Activated naive CD8-positive, alpha-beta T cell (primary cell): ENCODE measurements around the gene CST9.

ENCODE experiments used
- H3K27ac Mint-ChIP-seq: one replicate; pipeline ENCODE4 v1.8.0; 2021; ENCODE audit warnings: mixed read lengths
- H3K27me3 Mint-ChIP-seq: one replicate; pipeline ENCODE4 v1.8.0; 2021; ENCODE audit warnings: mixed read lengths
- H3K36me3 Mint-ChIP-seq: one replicate; pipeline ENCODE4 v1.8.0; 2021; ENCODE audit warnings: mixed read lengths
- H3K4me1 Mint-ChIP-seq: one replicate; pipeline ENCODE4 v1.8.0; 2021; ENCODE audit warnings: low read depth, mixed read lengths
- H3K4me3 Mint-ChIP-seq: one replicate; pipeline ENCODE4 v1.8.0; 2021; ENCODE audit warnings: mild to moderate bottlenecking, mixed read lengths
- H3K9me3 Mint-ChIP-seq: one replicate; pipeline ENCODE4 v1.8.0; 2021; ENCODE audit warnings: low read depth, mixed read lengths

CST9 gene

DNA sequence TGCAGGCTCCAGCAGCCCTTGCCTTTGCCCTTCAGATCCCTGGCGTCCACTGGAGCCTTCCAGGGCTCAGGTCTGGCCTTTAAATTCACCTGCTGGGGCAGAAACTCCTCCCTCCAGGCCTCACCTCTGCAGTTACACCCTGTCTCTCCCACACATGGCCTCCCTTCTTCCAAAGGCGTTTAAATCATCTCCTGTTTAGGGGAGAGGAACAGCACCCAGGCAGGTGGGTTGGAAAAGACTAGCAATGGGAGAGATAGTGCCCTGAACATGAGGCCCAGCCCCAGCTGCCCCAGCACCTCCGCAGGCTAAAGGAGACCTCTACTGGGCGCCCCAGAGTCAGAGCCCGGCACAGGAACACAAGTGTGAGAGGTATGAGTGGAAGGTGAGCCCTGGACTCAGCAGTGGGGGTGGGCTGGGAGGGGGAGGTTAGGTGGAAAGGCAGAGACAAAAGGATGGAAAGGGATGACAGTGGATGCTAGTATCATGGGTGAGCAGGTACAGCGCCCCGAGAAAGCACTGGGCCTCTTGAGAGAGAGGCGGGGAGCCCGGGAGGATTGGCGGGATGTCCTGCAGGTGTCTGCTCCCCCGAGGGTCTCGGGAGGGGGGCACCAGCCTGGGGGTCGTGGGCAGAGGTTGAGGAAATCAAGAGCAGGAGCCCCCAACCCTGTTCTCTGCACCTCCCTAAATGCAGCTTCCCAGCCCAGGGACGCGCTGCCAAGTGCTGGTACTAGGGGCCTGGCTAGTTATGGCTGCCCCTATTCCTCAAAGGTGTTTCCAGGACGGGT is at the start of gene CST9:
TSS of gene CST9 (minus strand) at position 51 of the 785 bp plus-strand sequence. CDS start 53 bp downstream, outside the sequence.
- no peaks in the 10 kb centered on the region for H3K27me3 Mint-ChIP-seq
- no peaks in the 10 kb centered on the region for H3K36me3 Mint-ChIP-seq
- no peaks in the 10 kb centered on the region for H3K4me1 Mint-ChIP-seq
- no peak within 1 kb of the TSS for H3K27ac Mint-ChIP-seq
- no peaks in the 10 kb centered on the region for H3K9me3 Mint-ChIP-seq
- no peak within 1 kb of the TSS for H3K4me3 Mint-ChIP-seq

DNA sequence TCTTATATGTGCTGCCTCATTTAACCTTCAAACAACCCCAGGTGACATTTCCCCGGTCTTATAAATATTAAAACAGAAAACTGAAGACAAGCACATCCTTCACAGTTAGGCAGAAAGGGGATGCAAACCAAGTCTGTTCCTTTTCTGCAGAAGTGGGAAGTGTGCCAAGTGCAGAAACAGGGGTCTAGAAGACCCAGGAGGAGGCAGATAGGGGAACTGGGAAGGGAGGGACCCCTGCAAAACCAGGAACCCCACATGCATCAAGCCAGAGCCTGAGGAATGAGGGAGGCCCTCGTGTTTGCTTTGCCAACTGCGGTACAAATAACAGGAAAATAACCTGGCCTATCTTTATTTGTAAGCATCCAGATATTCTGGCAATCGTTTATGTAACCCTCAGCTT is 49.0 kb upstream of the CST9 start:
- H3K9me3 Mint-ChIP-seq = no peaks in the 10 kb centered on the region
- H3K4me1 Mint-ChIP-seq = no peaks in the 10 kb centered on the region
- H3K27ac Mint-ChIP-seq = no peak overlapping the region
- peaks cover 2% of the 10 kb centered on the region for H3K27me3 Mint-ChIP-seq
- no peak overlapping the region for H3K4me3 Mint-ChIP-seq
- no peaks in the 10 kb centered on the region for H3K36me3 Mint-ChIP-seq

- Mint-ChIP-seq H3K27ac (no peak overlapping the region), H3K9me3 (no peaks in the 10 kb centered on the region), H3K27me3 (peaks cover 2% of the 10 kb centered on the region), H3K36me3 (no peaks in the 10 kb centered on the region), H3K4me1 (no peaks in the 10 kb centered on the region), H3K4me3 (no peak overlapping the region)
These were observed 48.3 kb upstream of the CST9 start for GRCh38 chr20:23654000-23654399.

- Mint-ChIP-seq H3K9me3 (no peaks in the 10 kb centered on the region), H3K4me3 (no peak overlapping the region), H3K27me3 (peaks cover 2% of the 10 kb centered on the region), H3K27ac (no peak overlapping the region), H3K4me1 (no peaks in the 10 kb centered on the region), H3K36me3 (no peaks in the 10 kb centered on the region)
These were observed 47.8 kb upstream of the CST9 start for GRCh38 chr20:23653400-23653938.

- Mint-ChIP-seq H3K4me1 (no peaks in the 10 kb centered on the region), H3K9me3 (no peaks in the 10 kb centered on the region), H3K4me3 (no peak overlapping the region), H3K27ac (no peak overlapping the region), H3K36me3 (no peaks in the 10 kb centered on the region), H3K27me3 (peaks cover 2% of the 10 kb centered on the region)
These were observed 47.2 kb upstream of the CST9 start for GRCh38 chr20:23652926-23653325.

- no peaks in the 10 kb centered on the region for H3K36me3 Mint-ChIP-seq
- no peak overlapping the region for H3K4me3 Mint-ChIP-seq
- H3K4me1 Mint-ChIP-seq = no peaks in the 10 kb centered on the region
- no peak overlapping the region for H3K27ac Mint-ChIP-seq
- H3K27me3 Mint-ChIP-seq = peaks cover 2% of the 10 kb centered on the region
- H3K9me3 Mint-ChIP-seq = no peaks in the 10 kb centered on the region
These were observed 46.7 kb upstream of the CST9 start for GRCh38 chr20:23652371-23652770.

DNA sequence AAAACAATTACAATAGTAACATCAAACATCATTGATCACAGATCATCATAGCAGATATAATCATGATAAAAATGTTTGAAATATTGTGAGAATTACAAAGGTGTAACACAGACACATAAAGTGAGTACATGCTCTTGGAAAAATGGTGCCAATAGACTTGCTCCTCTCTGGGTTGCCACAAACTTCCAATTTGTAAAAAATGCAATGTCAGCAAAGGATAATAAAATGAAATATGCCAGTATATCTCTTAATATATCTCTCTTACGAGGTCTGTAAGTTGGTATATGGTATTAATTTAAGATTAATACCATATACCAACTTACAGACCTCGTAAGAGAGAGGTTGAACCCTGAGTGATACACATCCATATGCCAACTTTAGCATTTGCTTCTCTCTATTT is 45.4 kb upstream of the CST9 start:
- no peaks in the 10 kb centered on the region for H3K36me3 Mint-ChIP-seq
- H3K27me3 Mint-ChIP-seq = peaks cover 2% of the 10 kb centered on the region
- H3K27ac Mint-ChIP-seq = no peak overlapping the region
- no peak overlapping the region for H3K4me3 Mint-ChIP-seq
- no peaks in the 10 kb centered on the region for H3K9me3 Mint-ChIP-seq
- no peaks in the 10 kb centered on the region for H3K4me1 Mint-ChIP-seq

DNA sequence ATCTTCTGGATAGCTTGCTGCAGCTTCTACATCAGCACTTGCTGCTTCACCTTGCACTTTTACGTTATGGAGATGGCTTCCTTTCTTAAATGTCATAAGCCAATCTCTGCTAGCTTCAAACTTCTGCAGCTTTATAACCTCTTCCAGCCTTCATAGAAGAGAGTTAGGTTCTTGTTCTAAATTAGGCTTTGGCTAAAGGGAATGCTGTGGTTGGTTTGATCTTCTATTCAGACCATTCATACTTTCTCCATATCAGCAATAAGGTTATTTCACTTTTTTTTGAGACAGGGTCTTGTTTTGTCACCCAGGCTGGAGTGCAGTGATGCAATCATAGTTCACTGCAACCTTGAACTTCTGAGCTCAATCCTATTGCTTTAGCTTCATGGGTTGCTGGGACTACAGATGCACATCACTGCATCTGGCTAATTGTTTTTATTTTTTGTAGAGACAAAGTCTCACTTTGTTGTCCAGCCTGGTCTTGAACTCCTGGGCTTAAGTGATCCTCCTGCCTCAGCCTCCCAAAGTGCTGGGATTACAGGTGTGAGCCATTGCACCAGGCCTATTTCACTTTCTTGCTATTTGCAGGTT is 44.2 kb upstream of the CST9 start:
- no peaks in the 10 kb centered on the region for H3K36me3 Mint-ChIP-seq
- peaks cover under 1% of the 10 kb centered on the region for H3K27me3 Mint-ChIP-seq
- no peaks in the 10 kb centered on the region for H3K9me3 Mint-ChIP-seq
- H3K4me1 Mint-ChIP-seq = no peaks in the 10 kb centered on the region
- no peak overlapping the region for H3K4me3 Mint-ChIP-seq
- no peak overlapping the region for H3K27ac Mint-ChIP-seq

DNA sequence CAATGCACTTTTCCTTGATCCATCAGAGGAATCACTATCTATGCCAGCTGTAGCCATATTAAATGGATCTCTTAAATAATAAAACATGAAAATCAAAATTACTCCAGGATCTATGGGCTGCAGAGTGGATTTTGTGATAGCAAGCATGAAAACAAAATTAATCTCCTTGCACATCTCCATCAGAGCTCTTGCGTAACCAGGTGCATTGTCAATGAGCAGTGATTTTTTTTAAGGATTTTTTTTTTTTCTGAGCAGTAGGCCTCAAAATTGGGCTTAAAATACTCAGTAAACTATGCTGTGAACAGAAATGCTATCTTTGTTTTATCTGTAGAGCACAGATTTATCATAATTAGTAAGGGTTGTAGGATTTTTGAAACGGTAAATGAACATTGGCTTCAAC is 43.5 kb upstream of the CST9 start:
- no peaks in the 10 kb centered on the region for H3K9me3 Mint-ChIP-seq
- no peaks in the 10 kb centered on the region for H3K36me3 Mint-ChIP-seq
- H3K4me3 Mint-ChIP-seq = no peak overlapping the region
- no peaks in the 10 kb centered on the region for H3K4me1 Mint-ChIP-seq
- H3K27me3 Mint-ChIP-seq = no peaks in the 10 kb centered on the region
- no peak overlapping the region for H3K27ac Mint-ChIP-seq

- no peaks in the 10 kb centered on the region for H3K9me3 Mint-ChIP-seq
- no peaks in the 10 kb centered on the region for H3K27me3 Mint-ChIP-seq
- H3K4me3 Mint-ChIP-seq = no peak overlapping the region
- peaks cover 2% of the 10 kb centered on the region for H3K4me1 Mint-ChIP-seq
- H3K36me3 Mint-ChIP-seq = no peaks in the 10 kb centered on the region
- H3K27ac Mint-ChIP-seq = no peak overlapping the region
These were observed 41.6 kb upstream of the CST9 start for GRCh38 chr20:23647346-23647745.

GRCh38 chr20:23646106-23646873 is 40.6 kb upstream of the CST9 start:
- no peaks in the 10 kb centered on the region for H3K9me3 Mint-ChIP-seq
- peaks cover 2% of the 10 kb centered on the region for H3K4me1 Mint-ChIP-seq
- no peaks in the 10 kb centered on the region for H3K36me3 Mint-ChIP-seq
- no peak overlapping the region for H3K4me3 Mint-ChIP-seq
- H3K27ac Mint-ChIP-seq = no peak overlapping the region
- no peaks in the 10 kb centered on the region for H3K27me3 Mint-ChIP-seq

DNA sequence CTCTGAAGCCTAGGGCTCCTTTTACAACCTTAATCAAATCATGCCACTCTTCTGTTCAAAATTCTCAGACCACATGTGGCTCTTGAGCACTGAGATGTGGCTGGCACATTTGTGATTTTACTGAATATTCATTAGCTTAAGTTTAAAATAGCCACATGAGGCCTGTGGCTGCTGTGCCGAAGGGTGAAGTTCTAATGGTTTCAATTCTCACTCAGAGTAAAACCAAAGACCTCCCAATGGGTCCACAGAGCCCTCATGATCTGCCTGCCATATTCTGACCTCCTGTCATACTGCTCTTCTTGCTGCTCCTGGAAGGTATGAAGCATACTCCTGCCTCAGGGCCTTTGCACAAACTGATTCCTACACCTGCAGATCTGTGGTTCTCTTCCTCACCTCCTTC is 39.9 kb upstream of the CST9 start:
- Mint-ChIP-seq H3K4me1 (peaks cover 2% of the 10 kb centered on the region), H3K9me3 (no peaks in the 10 kb centered on the region), H3K4me3 (no peak overlapping the region), H3K36me3 (no peaks in the 10 kb centered on the region), H3K27ac (no peak overlapping the region), H3K27me3 (no peaks in the 10 kb centered on the region)

DNA sequence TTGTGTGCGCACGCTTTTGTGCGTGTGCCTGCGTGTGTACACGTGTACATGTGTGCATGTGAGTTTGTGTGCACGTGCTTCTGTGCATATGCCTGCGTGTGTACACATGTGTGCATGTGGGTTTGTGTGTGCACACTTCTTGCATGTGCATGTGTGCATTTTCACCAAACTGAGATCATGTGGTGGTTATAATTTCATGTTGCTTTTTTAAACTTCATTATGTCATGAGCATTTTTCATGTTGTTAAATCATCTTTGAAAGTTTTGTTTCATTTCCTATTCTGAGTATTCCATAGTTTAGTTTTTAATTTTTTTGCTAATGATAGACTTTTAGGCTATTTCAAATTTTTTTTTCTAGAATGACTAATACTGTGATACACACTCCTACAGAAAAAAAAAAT is 38.4 kb upstream of the CST9 start:
- Mint-ChIP-seq H3K4me3 (no peak overlapping the region), H3K4me1 (peaks cover 2% of the 10 kb centered on the region), H3K36me3 (no peaks in the 10 kb centered on the region), H3K27me3 (peaks cover 5% of the 10 kb centered on the region), H3K9me3 (no peaks in the 10 kb centered on the region), H3K27ac (no peak overlapping the region)

DNA sequence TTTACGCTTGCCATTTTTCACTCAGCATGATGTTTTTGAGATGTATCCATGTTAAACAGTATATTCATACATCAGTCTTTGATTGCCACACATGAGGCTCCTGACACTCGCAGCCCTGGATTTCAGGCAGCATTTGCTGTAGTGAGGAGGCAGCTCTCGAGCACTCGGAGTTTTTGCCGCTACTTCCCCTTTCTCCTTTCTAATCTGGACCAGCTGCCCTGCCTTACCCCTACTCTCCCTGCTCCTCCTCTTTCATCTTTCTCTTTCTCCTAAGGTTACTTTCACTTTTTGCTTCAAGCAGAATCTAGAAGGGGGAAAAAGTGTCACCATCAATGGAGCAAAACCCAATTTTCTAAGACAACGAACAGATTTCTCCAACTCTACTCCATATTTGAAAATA is 37.9 kb upstream of the CST9 start:
- no peak overlapping the region for H3K4me3 Mint-ChIP-seq
- H3K27ac Mint-ChIP-seq = no peak overlapping the region
- peaks cover 2% of the 10 kb centered on the region for H3K4me1 Mint-ChIP-seq
- H3K27me3 Mint-ChIP-seq = peaks cover 5% of the 10 kb centered on the region
- no peaks in the 10 kb centered on the region for H3K9me3 Mint-ChIP-seq
- no peaks in the 10 kb centered on the region for H3K36me3 Mint-ChIP-seq
